Fibroblast of the aortic adventitia (primary cell): Measurements from ENCODE around the gene AK4. TPM values are rescaled to one million over a fixed set of nuclear protein-coding genes. Genes with fewer than 3 reads are reported as not detected.
"Not testable (repeated sequence)": the region's sequence is repeated elsewhere in the genome, so short reads cannot be mapped to it uniquely, and the experiment has no call there.

Experiments used
- DNase-seq: peaks from one replicate; pipeline ENCODE4 v3.0.0-alpha.2; 2010; ENCODE audit warnings: low read depth
- H3K4me3 ChIP-seq: 2 replicates; pipeline ENCODE4 v1.5.1; 2011; ENCODE audit warnings: low read depth, mild to moderate bottlenecking, control low read depth, low read length, moderate library complexity
- total RNA-seq: library from RNA; depleted of rRNA; stranded (reverse); fragments of >200 nt; gene quantifications from 2 replicates; pipeline ENCODE4 v1.2.3, GENCODE V29; 2012; ENCODE audit warnings: low replicate concordance
- TF ChIP-seq, protein P1 (sequence below): IDR thresholded peaks from 2 replicates; pipeline ENCODE4 v1.5.1; 2011; ENCODE audit warnings: mild to moderate bottlenecking, low read length, control low read depth, inconsistent platforms; ENCODE audit not compliant: insufficient read depth

The AK4 gene
- total RNA-seq, 1 donor: 10.6 TPM

DNA sequence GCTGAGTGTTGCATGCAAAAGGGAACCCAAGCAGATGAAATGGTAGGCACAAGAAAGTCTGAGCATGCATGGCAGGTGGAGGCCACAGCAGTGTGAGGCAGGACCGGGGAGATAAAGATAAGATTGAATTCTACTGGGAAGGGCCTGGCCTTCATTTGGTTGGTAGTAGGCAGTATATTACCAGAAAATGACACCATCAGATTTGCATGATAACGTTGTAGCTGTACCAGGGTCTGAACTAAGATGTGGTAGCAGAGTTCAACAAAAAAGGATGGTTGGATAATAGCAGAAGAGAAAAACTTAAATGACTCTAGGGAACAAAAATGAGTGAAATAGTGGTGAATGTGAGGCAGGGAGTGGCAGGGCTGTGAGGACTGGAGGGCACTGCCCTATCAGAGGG is 85.8 kb downstream of the AK4 start:
- TF ChIP-seq, protein P1, sequence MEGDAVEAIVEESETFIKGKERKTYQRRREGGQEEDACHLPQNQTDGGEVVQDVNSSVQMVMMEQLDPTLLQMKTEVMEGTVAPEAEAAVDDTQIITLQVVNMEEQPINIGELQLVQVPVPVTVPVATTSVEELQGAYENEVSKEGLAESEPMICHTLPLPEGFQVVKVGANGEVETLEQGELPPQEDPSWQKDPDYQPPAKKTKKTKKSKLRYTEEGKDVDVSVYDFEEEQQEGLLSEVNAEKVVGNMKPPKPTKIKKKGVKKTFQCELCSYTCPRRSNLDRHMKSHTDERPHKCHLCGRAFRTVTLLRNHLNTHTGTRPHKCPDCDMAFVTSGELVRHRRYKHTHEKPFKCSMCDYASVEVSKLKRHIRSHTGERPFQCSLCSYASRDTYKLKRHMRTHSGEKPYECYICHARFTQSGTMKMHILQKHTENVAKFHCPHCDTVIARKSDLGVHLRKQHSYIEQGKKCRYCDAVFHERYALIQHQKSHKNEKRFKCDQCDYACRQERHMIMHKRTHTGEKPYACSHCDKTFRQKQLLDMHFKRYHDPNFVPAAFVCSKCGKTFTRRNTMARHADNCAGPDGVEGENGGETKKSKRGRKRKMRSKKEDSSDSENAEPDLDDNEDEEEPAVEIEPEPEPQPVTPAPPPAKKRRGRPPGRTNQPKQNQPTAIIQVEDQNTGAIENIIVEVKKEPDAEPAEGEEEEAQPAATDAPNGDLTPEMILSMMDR: no peak
- no peak for DNase-seq
- H3K4me3 ChIP-seq: no peak overlapping the region

GRCh38 chr1:65235867-65236805 is 88.1 kb downstream of the AK4 start:
- DNase-seq: peak; percentile 47
- TF ChIP-seq, protein P1: peak; percentile 33
- no peak overlapping the region for H3K4me3 ChIP-seq

- DNase-seq: not testable (repeated sequence)
Measured at GRCh38 chr1:65237088-65237487, 89.1 kb downstream of the AK4 start.

DNA sequence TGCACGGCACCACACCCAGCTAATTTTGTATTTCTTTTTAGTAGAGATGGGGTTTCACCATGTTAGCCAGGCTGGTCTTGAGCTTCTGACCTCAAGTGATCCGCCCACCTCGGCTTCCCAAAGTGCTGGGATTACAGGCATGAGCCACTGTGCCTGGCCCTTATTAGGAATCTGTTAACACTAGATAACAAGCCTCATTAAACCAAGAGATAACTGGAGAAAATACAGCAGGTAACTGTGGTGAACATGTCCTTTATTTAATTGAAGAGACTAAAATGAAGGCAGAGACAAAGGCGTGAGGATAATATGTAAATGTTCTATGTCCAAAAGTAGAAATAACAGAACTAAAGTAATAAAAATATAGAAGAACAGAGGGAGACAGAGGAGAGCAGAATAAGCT is 89.5 kb downstream of the AK4 start:
- no peak overlapping the region for H3K4me3 ChIP-seq
- DNase-seq: no peak
- TF ChIP-seq, protein P1: no peak

More at GRCh38 chr1:65237088-65237487, 89.1 kb downstream of the AK4 start:
- not testable (repeated sequence) for H3K4me3 ChIP-seq

DNA sequence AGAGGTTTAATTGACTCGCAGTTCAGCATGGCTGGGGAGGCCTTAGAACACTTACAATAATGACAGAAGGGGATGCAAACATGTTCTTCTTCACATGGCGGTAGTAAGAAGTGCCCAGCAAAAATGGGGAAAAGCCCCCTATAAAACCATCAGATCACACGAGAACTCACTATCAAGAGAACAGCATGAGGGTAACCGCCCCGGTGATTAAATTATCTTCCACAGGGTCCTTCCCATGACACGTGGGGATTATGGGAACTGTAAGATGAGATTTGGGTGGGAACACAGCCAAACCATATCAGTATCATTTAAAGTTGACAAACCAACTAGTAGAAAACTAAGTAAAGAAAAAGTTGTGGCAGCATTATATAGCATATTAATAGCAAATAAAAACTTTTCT is 90.0 kb downstream of the AK4 start:
- DNase-seq: no peak
- TF ChIP-seq, protein P1: no peak
- no peak overlapping the region for H3K4me3 ChIP-seq

DNA sequence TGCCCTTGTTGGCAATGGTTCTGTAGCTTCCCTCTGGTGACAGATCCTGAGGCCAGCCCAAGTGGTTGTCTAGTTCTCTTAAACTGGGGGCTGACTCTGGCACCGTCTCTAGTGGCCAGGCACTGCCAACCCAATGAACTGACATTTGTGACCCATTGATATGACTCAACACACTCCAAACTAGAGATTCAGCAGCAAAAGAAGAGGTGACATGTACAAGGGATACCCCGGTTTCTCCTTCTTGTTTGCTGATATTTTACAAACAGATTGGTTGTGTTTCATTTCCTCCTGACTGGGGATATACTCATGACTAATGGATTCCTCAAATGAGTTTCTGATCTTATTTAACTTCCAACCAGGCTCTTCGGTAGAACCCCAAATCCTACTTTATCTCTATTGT is 95.5 kb downstream of the AK4 start:
- TF ChIP-seq, protein P1: no peak
- no peak for DNase-seq
- no peak overlapping the region for H3K4me3 ChIP-seq

GRCh38 chr1:65245295-65245694 is 97.3 kb downstream of the AK4 start:
- DNase-seq: no peak
- TF ChIP-seq, protein P1: no peak
- no peak overlapping the region for H3K4me3 ChIP-seq
